WTC11 (cell line): ENCODE results near the gene SPATA25. TPM values are rescaled to one million over a fixed set of nuclear protein-coding genes. Genes with fewer than 3 reads are reported as not detected.

Experiments
- AFF4 ChIP-seq: sonication (generic); formaldehyde crosslinking; IDR thresholded peaks from 2 replicates; pipeline ENCODE4 v1.8.1; 2023; ENCODE audit warnings: mild to moderate bottlenecking, missing genetic modification reagents, borderline replicate concordance
- CBFB ChIP-seq: sonication (generic); formaldehyde crosslinking; IDR thresholded peaks from 2 replicates; pipeline ENCODE4 v1.8.1; 2022; ENCODE audit warnings: mild to moderate bottlenecking, low read depth, missing genetic modification reagents
- CDX4 ChIP-seq: fragments of 250-450 bp; sonication (Bioruptor Pico); IDR thresholded peaks from 2 replicates; pipeline ENCODE4 v1.9.0; 2021; ENCODE audit warnings: moderate library complexity, mild to moderate bottlenecking, inconsistent platforms, borderline replicate concordance
- CREB1 ChIP-seq: sonication (generic); formaldehyde crosslinking; IDR thresholded peaks from 2 replicates; pipeline ENCODE4 v1.8.0; 2023; ENCODE audit warnings: mild to moderate bottlenecking, missing genetic modification reagents
- CREM ChIP-seq: sonication (generic); formaldehyde crosslinking; IDR thresholded peaks from 2 replicates; pipeline ENCODE4 v1.8.1; 2022; ENCODE audit warnings: mild to moderate bottlenecking, missing genetic modification reagents, moderate library complexity
- E2F5 ChIP-seq: sonication (generic); formaldehyde crosslinking; IDR thresholded peaks from 2 replicates; pipeline ENCODE4 v1.8.1; 2022; ENCODE audit warnings: mild to moderate bottlenecking, moderate library complexity, missing genetic modification reagents
- ELF4 ChIP-seq: sonication (generic); formaldehyde crosslinking; IDR thresholded peaks from 2 replicates; pipeline ENCODE4 v1.8.1; 2022; ENCODE audit warnings: low read depth, mild to moderate bottlenecking, moderate library complexity, missing genetic modification reagents
- ESRRA ChIP-seq: sonication (generic); formaldehyde crosslinking; IDR thresholded peaks from 2 replicates; pipeline ENCODE4 v1.8.1; 2022; ENCODE audit warnings: mild to moderate bottlenecking, missing genetic modification reagents, borderline replicate concordance
- ETV6 ChIP-seq: sonication (generic); formaldehyde crosslinking; IDR thresholded peaks from 2 replicates; pipeline ENCODE4 v1.8.1; 2022; ENCODE audit warnings: mild to moderate bottlenecking, missing genetic modification reagents
- FOXJ3 ChIP-seq: sonication (generic); formaldehyde crosslinking; IDR thresholded peaks from 2 replicates; pipeline ENCODE4 v1.9.0; 2021; ENCODE audit warnings: missing genetic modification reagents, mild to moderate bottlenecking, borderline replicate concordance
- MYBL2 ChIP-seq: sonication (generic); formaldehyde crosslinking; IDR thresholded peaks from 2 replicates; pipeline ENCODE4 v1.8.1; 2023; ENCODE audit warnings: mild to moderate bottlenecking, moderate library complexity, missing genetic modification reagents
- NFATC4 ChIP-seq: fragments of 250-450 bp; sonication (Bioruptor Pico); IDR thresholded peaks from 2 replicates; pipeline ENCODE4 v1.9.0; 2021; ENCODE audit warnings: mild to moderate bottlenecking
- NR2C2 ChIP-seq: sonication (generic); formaldehyde crosslinking; IDR thresholded peaks from 2 replicates; pipeline ENCODE4 v1.8.0; 2022; ENCODE audit warnings: mild to moderate bottlenecking, missing genetic modification reagents
- PRRX2 ChIP-seq: fragments of 250-450 bp; sonication (Bioruptor Pico); IDR thresholded peaks from 2 replicates; pipeline ENCODE4 v1.8.0; 2021; ENCODE audit warnings: mild to moderate bottlenecking
- SMAD3 ChIP-seq: sonication (generic); formaldehyde crosslinking; IDR thresholded peaks from 2 replicates; pipeline ENCODE4 v1.8.0; 2022; ENCODE audit warnings: missing genetic modification reagents, mild to moderate bottlenecking, borderline replicate concordance
- SMAD4 ChIP-seq: sonication (generic); formaldehyde crosslinking; IDR thresholded peaks from 2 replicates; pipeline ENCODE4 v1.8.0; 2022; ENCODE audit warnings: mild to moderate bottlenecking, missing genetic modification reagents
- TEAD1 ChIP-seq: sonication (generic); formaldehyde crosslinking; IDR thresholded peaks from 2 replicates; pipeline ENCODE4 v1.8.0; 2022; ENCODE audit warnings: mild to moderate bottlenecking, missing genetic modification reagents
- ZNF232 ChIP-seq: sonication (generic); formaldehyde crosslinking; IDR thresholded peaks from 2 replicates; pipeline ENCODE4 v1.8.0; 2022; ENCODE audit warnings: mild to moderate bottlenecking, missing genetic modification reagents
- ZNF263 ChIP-seq: sonication (generic); formaldehyde crosslinking; IDR thresholded peaks from 2 replicates; pipeline ENCODE4 v1.8.1; 2022; ENCODE audit warnings: low read depth, mild to moderate bottlenecking, moderate library complexity, missing genetic modification reagents
- ZNF396 ChIP-seq: fragments of 250-450 bp; sonication (Bioruptor Pico); IDR thresholded peaks from 2 replicates; pipeline ENCODE4 v1.8.0; 2021; ENCODE audit warnings: mild to moderate bottlenecking, moderate library complexity, borderline replicate concordance
- ZNF671 ChIP-seq: fragments of 250-450 bp; sonication (Bioruptor Pico); IDR thresholded peaks from 2 replicates; pipeline ENCODE4 v1.8.0; 2021; ENCODE audit warnings: mild to moderate bottlenecking
- total RNA-seq: library from RNA; stranded (reverse); gene quantifications from 3 replicates; pipeline ENCODE4 v1.2.3, GENCODE V29; 2021
- TF ChIP-seq, protein P1 (sequence below): sonication (generic); formaldehyde crosslinking; IDR thresholded peaks from 2 replicates; pipeline ENCODE4 v1.8.1; 2023; ENCODE audit warnings: mild to moderate bottlenecking, moderate library complexity, missing genetic modification reagents
- TF ChIP-seq, protein P2 (sequence below): sonication (generic); formaldehyde crosslinking; IDR thresholded peaks from 2 replicates; pipeline ENCODE4 v1.8.1; 2022; ENCODE audit warnings: missing genetic modification reagents, borderline replicate concordance
- TF ChIP-seq, protein P3 (sequence below): fragments of 200-600 bp; IDR thresholded peaks from 2 replicates; pipeline ENCODE4 v1.8.0; 2022; ENCODE audit warnings: antibody characterized with exemption
- TF ChIP-seq, protein P4 (sequence below): fragments of 250-450 bp; sonication (Bioruptor Pico); IDR thresholded peaks from 2 replicates; pipeline ENCODE4 v2.1.2; 2022; ENCODE audit warnings: mild to moderate bottlenecking, moderate library complexity

The SPATA25 gene
- total RNA-seq, 1 experiment from 2014 or later = 3.7 TPM

DNA sequence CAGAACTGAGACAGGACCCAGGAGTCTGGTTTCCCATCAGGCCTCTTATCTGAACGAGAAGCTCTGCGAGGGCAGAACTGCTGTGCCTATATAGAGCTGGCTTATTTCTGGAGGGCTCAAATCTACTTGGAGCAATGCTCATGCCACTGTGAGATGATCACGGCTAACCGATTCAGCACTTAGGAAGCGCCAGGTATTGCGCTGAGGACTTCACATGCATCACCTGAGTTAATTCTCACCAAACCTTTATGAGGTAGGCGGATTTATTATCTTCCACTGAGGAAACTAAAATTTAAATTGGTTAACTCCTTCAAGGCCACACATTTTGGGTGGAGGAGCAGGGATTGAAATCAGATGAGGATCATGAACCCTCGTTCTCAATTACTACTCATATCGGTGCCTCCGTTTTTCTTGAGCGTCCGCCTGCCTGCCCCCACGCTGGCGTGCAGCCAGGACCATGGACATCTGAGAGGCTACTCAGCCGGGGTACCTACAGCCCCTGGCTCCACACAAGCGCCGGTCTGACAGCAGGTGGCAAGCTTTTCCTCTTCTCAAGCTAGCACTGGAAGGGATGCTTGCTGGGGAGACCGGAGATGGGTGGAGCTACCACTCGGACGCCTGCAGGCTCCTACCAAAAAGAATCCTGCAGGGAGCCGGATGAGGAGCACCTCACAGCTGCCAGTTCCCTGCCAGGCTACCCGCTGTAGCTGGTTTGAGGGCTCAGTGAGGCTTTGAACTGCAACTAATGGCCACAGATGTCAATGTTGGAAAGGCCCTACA is 46.0 kb upstream of the SPATA25 start (continued):
- TF ChIP-seq, protein P1, sequence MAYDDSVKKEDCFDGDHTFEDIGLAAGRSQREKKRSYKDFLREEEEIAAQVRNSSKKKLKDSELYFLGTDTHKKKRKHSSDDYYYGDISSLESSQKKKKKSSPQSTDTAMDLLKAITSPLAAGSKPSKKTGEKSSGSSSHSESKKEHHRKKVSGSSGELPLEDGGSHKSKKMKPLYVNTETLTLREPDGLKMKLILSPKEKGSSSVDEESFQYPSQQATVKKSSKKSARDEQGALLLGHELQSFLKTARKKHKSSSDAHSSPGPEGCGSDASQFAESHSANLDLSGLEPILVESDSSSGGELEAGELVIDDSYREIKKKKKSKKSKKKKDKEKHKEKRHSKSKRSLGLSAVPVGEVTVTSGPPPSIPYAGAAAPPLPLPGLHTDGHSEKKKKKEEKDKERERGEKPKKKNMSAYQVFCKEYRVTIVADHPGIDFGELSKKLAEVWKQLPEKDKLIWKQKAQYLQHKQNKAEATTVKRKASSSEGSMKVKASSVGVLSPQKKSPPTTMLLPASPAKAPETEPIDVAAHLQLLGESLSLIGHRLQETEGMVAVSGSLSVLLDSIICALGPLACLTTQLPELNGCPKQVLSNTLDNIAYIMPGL (CRISPR knock-in tag) = no peak; the same call in none of the 2 replicates
- TF ChIP-seq NR2C2 (CRISPR knock-in tag) (no peak), ETV6 (peak; percentile 53; the same call in 1 of the 2 replicates), ELF4 (CRISPR knock-in tag) (no peak), ZNF263 (CRISPR knock-in tag) (no peak), MYBL2 (CRISPR knock-in tag) (no peak), PRRX2 (CRISPR knock-in tag) (peak; percentile 81; the same call in 1 of the 2 replicates), NFATC4 (no peak), ESRRA (CRISPR knock-in tag) (no peak), SMAD4 (CRISPR knock-in tag) (no peak), ZNF671 (no peak), E2F5 (CRISPR knock-in tag) (no peak; the same call in 1 of the 2 replicates), CREB1 (CRISPR knock-in tag) (no peak), CDX4 (CRISPR knock-in tag) (no peak), ZNF232 (CRISPR knock-in tag) (no peak), CBFB (CRISPR knock-in tag) (no peak), TEAD1 (CRISPR knock-in tag) (peak; percentile 62; the same call in 1 of the 2 replicates), SMAD3 (CRISPR knock-in tag) (no peak), FOXJ3 (CRISPR knock-in tag) (no peak), CREM (peak; percentile 15; the same call in 1 of the 2 replicates), AFF4 (no peak; the same call in 1 of the 2 replicates), ZNF396 (CRISPR knock-in tag) (no peak)
- TF ChIP-seq, protein P2, sequence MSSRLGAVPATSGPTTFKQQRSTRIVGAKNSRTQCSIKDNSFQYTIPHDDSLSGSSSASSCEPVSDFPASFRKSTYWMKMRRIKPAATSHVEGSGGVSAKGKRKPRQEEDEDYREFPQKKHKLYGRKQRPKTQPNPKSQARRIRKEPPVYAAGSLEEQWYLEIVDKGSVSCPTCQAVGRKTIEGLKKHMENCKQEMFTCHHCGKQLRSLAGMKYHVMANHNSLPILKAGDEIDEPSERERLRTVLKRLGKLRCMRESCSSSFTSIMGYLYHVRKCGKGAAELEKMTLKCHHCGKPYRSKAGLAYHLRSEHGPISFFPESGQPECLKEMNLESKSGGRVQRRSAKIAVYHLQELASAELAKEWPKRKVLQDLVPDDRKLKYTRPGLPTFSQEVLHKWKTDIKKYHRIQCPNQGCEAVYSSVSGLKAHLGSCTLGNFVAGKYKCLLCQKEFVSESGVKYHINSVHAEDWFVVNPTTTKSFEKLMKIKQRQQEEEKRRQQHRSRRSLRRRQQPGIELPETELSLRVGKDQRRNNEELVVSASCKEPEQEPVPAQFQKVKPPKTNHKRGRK (CRISPR knock-in tag) = no peak
- TF ChIP-seq, protein P3, sequence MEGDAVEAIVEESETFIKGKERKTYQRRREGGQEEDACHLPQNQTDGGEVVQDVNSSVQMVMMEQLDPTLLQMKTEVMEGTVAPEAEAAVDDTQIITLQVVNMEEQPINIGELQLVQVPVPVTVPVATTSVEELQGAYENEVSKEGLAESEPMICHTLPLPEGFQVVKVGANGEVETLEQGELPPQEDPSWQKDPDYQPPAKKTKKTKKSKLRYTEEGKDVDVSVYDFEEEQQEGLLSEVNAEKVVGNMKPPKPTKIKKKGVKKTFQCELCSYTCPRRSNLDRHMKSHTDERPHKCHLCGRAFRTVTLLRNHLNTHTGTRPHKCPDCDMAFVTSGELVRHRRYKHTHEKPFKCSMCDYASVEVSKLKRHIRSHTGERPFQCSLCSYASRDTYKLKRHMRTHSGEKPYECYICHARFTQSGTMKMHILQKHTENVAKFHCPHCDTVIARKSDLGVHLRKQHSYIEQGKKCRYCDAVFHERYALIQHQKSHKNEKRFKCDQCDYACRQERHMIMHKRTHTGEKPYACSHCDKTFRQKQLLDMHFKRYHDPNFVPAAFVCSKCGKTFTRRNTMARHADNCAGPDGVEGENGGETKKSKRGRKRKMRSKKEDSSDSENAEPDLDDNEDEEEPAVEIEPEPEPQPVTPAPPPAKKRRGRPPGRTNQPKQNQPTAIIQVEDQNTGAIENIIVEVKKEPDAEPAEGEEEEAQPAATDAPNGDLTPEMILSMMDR = no peak
- TF ChIP-seq, protein P4, sequence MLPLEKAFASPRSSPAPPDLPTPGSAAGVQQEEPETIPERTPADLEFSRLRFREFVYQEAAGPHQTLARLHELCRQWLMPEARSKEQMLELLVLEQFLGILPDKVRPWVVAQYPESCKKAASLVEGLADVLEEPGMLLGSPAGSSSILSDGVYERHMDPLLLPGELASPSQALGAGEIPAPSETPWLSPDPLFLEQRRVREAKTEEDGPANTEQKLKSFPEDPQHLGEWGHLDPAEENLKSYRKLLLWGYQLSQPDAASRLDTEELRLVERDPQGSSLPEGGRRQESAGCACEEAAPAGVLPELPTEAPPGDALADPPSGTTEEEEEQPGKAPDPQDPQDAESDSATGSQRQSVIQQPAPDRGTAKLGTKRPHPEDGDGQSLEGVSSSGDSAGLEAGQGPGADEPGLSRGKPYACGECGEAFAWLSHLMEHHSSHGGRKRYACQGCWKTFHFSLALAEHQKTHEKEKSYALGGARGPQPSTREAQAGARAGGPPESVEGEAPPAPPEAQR (CRISPR knock-in tag) = no peak
